NCI-H524 treated with DMSO at 0.1 percent for 48 hours (cell line): Measurements from ENCODE around the gene ANKS3.
A peak's percentile ranks its signal among the peaks of the same experiment; 100 is the strongest.

ENCODE experiments used
- DNase-seq: peaks from one replicate; lab custom pipeline; 2025; lab: John Stamatoyannopoulos, UW

The ANKS3 gene

DNA sequence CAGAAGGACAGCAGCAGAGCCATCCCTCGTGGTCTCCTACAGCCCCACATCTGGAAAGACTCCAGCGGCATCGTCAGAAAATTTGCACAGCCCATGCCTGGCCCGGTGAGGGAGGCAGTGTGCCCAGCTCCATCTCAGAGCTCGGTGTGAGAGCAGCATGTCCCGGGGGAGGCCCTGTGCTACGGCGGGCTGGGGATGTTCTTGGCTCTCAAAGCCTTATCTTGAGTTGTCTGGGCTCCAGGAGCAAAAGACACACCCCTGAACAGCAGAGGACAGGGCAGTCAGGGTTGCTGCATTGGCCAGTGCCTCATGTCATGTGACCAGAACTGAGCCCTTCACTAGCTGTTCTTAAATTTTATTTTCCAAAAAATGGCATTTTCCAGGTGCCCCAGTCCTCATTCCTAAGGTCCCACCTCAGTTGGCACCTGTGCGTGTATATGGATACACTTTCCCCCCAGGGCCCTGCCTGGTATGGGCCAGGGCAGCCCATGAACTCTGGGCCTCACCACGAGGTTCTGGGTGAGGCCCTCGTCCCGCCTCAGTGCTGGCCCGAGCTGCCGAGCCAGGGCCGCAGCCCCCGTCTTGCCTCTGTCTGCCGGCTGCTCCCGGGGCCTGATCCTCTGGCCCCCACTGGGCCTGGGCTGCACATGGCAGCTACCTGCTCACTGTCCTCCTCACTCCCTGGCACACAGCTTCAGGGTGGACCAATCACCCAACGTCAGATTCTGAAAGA lies 37.7 kb downstream of the ANKS3 start:
- no peak for DNase-seq

DNA sequence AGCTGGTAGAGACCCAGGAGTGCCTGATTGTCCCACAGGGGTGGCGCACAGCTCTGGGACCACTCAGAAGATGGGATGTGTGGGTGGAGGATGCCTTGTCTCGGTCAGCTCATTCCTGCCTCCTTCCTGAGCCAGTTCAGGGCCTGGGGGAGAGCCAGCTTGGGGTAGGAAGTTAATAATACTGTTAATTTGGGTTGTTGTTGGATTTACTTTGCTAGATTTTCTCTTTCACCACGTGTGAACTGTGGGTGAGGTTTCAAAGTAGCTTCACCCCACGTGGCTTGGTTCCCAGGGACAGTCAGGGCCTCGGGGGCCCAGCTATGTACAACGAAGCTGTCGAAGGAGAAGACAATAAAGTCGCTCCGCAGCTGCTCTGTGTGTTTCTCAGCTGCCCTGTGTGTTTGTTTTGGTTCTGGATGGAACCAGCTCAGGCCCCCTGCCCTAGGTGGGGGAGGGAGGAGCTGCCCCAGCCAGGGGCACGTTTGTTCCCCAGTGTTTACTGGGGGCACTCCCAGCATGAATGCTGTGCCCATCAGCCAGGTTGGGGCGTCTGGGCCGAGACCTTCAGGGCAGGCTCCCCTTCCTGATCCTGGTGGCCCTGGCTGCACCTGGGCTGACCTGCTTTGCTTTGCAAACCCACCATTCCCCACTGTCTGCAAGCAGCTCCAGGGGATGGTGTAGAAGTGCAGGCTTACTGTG lies 38.4 kb downstream of the ANKS3 start:
- no peak for DNase-seq

DNA sequence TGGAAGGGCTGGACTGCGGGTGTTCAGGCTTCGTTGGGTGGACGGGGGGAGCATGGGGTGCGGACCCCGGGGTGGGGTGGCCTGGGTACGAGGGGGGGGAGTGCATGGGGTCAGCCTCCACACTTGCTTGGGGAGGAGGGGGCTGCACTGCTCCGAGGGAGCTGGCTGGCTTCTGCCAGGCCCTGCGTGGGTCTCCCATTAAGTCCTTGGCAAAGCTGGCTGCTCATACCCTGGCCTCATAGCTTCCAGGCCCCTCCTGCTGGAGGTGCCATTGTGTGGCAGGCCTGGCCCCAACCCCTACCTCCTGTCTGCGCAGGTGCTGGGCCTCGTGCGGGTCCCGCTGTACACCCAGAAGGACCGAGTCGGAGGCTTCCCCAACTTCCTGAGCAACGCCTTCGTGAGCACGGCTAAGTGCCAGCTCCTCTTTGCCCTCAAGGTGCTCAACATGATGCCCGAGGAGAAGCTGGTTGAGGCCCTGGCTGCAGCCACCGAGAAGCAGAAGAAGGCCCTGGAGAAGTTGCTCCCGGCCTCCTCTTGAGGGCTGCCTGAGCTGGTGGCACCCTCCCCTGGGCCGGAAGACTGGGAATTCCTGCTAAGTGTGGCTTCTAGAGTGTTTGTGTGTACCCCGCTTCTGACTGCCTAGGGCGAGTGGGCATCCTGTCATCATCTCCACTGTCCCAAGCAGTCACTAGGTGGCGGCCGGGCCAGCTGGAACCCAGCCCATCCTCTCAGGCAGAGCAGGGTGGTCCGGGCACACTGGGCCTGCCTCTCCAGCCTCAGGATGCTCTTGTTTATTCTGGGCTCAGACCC lies 39.2 kb downstream of the ANKS3 start:
- DNase-seq = no peak

DNA sequence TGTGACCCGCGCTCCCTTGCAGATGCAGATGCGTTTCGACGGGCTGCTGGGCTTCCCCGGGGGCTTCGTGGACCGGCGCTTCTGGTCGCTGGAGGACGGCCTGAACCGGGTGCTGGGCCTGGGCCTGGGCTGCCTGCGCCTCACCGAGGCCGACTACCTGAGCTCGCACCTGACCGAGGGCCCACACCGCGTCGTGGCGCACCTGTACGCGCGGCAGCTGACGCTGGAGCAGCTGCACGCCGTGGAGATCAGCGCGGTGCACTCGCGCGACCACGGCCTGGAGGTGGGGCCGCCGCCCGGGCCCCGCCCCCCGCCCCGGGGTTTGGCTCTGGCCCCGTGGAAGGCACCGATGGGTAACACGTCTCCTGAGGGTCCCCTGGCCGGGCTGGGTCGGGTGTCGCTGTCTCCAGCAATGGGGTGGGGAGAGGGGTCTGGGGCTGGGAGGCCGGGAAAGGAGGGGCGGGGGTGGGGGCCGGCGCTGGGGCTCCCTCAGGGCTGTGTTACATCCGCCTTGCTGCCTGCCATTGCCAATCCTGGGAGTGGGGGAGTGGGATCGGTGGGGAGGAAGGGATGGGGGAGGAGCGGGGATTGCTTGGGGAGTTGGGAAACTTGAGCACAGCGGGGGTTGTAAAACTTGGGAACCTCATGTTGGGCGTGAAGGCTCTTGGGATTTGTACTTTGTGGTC lies 40.0 kb downstream of the ANKS3 start:
- no peak for DNase-seq

DNA sequence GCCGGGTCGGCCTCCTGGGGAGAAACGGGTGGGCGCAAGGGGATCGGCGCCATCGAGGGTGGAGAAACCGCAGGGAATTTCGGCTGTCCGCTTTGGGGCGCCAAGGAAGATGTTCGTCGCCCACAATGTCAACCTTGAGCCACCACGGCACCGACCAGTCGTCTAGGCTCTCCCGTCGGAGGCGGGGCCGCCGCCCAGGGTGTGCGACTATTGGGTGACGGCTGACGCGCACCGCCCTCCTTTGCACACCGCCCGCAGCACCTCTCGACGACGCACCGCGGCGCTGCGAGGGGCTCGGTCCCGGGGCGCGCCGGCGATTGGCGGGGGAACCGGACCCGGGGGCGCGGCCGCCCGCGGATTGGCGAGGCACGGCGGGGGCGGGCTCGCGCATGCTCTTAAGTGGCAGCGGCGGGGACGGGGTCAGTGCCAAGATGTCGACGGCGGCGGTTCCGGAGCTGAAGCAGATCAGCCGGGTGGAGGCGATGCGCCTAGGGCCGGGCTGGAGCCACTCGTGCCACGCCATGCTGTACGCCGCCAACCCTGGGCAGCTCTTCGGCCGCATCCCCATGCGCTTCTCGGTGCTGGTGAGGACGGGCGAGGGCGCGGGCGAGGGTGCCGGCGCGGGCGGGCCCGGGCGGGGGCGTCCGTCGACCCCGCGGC lies 40.6 kb downstream of the ANKS3 start, which contains the start of gene NUDT16L1:
NUDT16L1 (plus strand) TSS at position 267 of the 660 bp plus-strand sequence; CDS start at position 432, 165 bp downstream.
- DNase-seq = peak; percentile 78

DNA sequence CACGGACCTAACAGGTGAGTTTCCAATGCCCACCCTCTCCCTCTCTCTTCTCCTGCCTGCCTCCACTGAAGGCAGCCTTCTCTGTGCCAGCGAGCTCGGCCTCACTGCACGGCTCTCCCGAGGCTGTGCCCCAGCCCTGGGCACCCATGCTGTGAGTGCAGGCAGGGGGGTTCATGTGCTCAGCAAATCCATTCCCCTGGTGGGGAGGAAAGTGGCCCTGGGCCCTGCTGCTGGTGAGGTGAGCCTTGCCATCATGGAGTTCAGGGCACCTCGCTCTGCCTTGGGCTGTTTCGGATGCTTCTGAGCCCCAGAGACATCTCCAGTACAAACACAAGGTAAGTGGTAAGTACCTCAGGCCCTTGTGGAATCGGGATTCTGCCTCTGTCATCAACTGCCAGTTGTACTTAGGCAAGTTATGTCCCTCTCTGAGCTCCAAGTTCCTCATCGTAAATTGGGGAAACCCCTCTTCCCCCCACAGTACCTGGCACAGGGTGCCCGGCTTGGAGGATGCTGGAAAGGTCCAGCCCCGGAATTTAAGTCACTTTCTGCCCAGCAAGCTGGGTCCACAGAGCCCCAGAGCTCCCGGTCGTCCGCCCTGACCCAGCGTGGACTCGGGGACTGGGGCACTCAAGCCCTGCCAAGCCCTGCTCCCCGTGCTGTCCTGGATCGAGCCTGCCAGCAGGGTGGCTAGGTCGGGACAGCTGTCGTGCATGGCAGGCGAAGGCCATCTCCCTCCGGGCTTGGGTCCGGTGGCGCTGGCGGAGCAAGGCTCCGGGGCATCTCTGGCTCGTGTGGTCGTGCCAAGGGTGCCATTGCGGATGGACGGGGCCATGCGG lies 41.4 kb downstream of the ANKS3 start:
- no peak for DNase-seq

DNA sequence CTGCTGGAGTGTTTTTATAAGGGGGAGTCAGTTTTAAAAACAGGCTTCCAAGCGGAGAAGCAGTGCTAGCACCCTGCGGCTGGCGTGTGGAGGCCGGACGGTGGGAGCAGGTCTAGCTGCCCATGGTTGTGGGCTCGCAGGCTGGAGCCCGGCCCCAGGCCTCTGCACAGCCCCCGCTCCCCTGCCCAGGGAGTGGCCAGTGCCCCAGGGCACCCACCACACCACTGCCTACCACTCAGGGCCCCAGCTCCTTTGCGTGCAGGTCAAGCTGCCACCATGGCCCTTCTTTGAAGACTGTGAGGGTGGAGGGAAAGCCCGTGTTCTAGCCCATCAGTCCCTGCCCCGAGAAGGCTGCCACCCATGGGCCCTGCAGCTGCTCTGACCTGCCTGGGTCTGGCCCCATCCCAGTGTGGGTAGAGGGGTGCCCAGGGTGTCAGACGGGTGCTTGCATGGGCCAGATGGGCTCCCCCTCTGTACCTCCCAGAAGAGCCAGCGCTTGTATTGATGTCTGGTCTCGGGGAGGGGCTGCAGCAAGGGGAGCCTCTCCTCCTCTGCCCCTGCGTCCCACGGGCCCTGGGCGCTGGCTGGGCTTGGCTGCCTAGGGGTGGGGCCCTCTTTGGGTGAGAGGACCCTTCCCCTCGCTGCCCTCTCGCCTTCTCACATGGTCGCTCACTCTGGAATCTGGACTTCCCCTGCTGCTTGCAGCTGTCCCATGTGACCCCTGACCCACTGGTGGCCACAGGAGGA lies 42.2 kb downstream of the ANKS3 start:
- no peak for DNase-seq

DNA sequence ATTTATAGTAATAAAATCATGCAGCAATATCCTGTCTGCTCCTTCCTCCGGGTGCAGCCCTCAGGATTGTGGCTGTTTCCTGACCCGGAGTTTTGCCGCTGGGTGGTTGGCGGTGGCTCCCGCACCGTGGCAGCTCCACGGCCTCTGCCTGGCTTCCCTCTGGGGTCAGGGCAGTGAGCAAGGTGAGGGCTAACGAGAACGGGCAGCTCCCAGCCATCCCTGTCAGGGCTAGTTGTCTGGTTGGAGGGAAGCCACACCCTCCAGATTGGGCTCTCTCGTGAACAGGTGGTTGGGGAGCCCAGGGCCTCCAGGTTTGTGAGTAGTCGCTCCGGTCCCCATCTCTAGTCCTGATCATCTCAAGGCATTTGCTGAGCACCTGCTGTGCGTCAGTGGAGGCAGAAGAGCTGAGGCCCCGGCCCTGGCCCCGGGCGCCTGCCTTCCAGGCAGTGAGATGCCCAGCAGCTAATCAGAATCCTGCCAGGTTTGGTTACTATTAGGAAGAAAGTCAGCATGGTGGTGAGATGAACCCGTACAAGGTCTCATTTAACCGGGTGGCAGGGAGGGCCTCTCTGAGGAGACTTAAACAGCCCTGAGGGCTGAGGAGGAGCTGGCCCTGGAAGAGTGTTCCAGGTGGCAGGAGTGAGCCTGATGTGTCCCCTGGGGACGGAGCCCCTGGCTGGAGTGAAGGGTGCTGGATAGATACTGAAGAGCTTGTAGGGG lies 43.0 kb downstream of the ANKS3 start:
- no peak for DNase-seq

DNA sequence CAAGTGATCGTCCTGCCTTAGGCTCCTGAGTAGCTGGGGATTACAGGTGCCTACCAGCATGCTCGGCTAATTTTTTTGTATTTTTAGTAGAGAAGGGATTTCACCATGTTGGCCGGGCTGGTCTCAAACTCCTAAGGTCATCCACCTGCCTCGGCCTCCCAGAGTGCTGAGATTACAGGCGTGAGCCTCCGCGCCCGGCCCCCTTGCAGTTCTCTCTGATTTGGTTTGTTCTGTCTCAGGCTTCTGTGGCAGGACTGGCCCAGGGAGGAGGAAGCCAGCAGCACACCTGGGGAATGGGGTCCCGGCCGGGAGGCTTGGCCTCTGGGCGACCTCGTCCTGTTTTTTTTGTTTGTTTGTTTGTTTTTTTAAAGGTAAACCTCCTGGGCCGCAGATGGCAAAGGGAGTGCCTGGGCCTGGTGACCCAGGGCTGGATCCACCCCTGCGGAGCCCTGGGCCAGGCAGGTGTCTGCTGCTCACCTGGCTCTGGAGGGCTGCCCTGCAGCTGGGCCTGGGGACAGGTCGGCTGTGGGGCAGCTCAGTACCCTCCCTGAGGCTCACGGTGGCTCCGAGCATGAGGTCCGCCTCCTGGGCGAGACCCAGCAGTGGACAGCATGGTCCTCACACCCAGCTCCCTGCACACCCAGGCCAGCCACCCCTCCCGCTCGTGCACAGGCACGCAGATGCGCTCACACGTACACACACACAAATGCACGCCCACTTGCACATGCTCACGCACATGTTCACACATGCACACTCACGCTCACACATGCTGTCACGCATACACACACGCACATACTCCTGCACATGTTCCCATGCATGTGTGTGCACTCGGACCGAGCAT lies 44.0 kb downstream of the ANKS3 start:
- no peak for DNase-seq

DNA sequence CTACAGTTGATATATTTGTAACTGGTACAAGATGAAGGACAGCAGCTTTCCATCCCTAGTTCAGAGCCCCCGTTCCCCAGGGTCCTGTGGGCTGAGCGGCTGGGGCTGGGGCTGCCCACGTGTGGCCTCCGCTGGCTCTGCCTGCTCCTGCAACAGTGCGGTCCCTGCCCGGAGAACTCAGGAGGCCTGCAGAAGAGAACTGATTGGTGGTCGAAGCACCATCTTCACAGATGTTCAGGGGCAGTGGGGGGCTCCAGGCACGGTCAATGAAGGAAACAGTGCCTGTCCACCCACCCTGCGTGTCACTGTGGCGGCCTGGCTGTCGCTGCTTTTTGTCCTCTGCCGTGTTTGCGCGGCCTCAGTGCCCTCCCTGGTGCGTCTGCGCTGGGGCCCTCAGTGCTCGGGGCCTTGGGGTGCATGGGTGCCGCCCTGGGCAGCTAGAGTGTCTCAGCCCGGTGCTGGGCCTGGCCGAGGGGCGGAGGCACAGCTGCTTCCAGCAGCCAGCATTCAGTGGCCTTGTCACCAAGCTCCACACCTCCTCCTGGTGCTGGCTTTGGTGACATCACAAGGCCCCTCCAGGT lies 44.9 kb downstream of the ANKS3 start:
- DNase-seq = no peak

DNA sequence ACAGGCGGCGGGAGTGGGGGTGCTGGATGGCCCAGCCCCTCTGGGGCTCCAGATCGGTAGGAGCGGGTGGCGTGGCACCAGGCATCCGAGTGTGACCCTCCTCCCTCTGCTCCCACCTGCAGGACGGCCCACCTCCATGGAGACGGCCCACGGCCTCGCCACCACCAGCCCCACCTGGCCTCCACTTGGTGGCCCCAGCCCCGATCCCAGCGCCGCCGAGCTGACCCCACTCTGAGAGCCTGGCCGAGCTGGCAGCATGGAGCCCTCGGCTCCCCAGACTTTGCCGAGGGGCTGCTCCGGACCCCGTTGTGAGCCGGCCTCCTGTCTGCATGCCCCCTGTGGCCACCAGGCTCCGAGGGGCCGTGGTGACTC lies 45.4 kb downstream of the ANKS3 start:
- DNase-seq = no peak

DNA sequence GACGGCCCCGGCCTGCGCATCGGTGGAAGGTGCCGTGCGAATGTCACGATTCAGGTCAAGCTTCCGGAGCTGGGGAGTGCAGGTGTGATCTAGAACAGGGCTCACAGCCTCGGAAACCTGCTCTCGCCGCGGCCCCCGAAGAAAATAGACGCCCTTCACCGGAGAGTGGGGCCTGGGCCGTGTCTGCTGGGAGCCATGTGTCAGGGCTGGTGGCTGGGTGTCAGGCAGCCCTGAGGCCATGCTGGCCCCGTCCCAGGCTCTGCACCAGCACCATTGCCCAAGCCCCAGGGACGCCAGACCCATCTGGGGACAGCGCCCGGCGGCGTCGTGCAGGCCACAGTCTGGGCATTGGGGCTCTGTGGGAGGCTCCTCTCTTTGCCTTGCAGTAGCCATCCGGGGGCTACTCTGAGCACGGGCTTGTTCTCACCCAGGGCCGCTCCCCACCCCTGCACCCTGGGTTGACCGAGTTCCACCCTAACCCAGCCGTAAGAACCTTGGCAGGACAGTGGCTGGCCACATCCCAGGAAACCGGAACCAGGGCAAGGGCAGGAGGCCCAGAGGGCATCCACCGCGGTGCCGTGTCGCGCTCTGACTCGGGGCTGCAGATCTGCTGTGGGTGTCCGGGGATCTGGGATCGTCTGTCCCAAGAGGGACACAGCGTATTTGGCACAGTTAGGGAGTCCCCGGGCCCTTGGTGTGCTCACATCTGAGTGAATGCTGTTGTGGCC lies 46.0 kb downstream of the ANKS3 start:
- DNase-seq = no peak

DNA sequence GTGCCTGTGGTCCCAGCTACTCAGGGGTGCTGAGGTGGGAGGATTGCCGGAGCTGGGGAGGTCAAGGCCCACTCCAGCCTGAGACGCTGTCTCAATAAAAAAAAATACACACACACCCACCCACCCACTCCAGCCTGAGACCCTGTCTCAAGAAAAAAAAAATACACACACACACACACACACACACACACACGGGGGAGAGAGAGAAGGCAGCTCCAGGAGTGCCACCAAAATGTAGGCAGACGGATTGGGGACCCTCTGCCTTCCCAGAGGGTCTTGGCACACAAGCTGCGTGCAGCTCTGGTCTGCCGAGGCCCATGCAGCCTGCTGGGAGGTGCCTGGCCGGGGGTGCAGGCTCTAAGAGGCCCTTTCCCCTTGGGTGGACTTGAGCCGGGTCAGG lies 46.7 kb downstream of the ANKS3 start:
- no peak for DNase-seq

DNA sequence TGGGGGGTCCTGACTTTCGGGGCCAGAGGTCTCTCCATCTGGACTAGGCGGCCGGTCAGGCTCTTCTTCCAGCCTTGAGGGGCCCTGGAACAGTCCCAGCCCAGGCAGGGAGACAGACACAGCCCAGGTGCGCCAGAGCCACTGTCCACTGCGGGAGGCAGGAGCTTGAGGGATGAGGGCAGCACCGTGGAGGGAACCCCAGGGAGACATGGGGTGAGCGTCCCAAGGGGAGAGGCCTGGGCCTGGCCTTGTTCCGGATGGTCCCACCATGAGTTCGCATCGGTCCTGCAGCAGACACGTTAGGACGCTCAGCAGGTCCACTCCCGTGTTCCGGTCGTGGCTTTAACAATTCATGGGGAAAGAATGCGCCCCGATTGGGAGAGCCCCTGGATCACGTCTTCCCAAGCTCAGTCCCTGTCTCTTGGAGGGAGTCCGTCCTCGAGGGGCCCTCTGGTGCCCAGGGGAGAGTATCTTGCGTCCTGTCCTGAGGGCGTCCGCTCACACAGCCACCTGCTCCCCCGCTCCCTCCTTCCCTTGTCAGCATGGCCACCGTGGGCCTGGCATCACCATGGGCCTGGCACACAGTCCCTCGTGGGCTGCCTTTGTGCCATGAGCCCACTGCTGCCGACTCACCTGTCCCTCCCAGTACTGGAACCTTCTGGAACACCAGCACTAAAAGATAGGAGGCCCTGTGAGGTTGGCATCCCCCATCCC lies 47.4 kb downstream of the ANKS3 start:
- no peak for DNase-seq

DNA sequence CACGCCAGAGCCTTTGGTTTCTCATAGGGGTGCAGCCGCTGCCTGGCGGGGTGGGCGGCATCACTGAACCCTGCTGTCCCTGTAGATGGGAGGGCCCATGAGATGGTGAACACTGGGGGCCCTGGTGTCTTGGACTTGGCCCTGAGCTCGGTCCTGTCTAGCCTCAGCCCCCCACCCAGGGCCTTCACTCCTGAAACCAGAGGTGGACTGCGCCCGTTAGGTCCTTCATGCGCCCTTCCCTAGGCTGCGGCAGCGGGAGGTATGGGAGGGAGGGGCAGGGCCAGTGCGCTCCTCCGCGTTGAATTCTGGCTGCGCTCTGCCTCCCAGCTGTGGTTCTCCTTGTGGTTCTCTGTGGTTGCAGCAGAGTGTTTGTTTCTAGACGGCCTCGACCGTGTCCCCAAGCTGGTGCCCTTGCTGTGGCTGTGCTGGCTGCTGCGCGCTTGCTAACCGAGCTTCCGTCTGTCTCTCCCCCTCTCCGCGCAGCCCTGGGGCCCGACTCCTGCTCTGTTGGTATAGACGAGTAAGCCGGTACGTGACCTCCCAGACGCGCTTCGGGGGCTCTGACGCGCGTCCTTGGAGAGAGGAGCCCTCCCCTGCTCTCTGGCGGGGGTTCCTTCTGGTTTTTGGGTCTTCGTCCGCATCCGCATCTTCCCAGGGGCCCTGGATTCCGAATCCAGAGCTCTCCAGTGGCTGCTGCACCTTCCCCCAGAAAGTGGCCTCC lies 48.1 kb downstream of the ANKS3 start:
- DNase-seq = no peak

DNA sequence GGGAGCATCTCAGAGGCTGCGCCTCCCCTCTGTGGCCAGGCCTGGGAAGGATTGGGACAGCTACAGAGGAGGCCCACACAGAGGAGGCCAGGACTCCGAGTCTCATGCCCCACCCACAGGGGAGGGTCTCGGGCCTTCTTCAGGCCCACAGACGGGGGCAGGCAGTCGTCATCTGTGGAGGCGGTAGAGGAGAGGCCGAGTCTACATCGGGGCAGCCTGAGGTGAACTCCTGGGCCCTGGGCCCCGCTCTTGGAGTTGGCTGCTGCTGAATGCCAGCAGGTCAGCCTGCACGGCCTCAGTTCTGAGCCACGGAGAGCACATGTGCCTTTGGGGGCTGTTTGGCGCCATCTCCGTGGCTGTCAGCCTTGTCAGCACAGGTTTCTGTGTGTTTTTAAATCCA lies 48.8 kb downstream of the ANKS3 start:
- no peak for DNase-seq
